Skin epidermis (tissue), 12 donors: Measurements from ENCODE around the gene SMG6.

Experiments used
- H3K27ac ChIP-seq, 21 experiments: fragments of 200-600 bp; sonication (generic) in 11 of 21; one replicate each; pipeline ENCODE4 v1.5.0; 2020; ENCODE audit warnings: mild to moderate bottlenecking in 3 of 21, inconsistent platforms in 2 of 21, moderate library complexity in 2 of 21
- H3K4me3 ChIP-seq, 7 experiments: fragments of 200-600 bp; sonication (generic) in 2 of 7; one replicate each; pipeline ENCODE4 v1.5.0; 2020; ENCODE audit warnings: inconsistent platforms in 2 of 7, mild to moderate bottlenecking in 2 of 7, moderate library complexity in 1 of 7

Gene SMG6

GRCh38 chr17:2137342-2138098 lies 166.1 kb downstream of the SMG6 start:
- Histone ChIP-seq H3K27ac (peak overlapping the region in 6 of 21 experiments; percentile 4 to 58 (median 44)), H3K4me3 (no peak overlapping the region)

DNA sequence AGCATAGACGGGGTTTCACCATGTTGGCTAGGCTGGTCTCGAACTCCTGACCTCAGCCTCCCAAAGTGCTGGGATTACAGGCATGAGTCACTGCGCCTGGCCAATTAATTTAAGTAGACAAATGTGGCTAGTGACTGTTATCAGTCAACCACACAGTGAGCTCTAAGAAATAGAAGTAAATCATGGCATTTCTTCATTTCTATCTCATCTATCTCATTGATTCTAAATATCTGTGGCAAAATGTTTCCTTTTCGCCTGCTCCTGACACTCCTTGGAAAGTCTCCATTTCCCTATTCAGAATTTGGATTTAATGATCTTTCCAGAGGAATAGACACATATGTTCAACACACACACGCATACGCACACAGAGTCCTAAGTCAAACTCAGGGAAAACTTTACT lies 167.3 kb downstream of the SMG6 start:
- Histone ChIP-seq H3K27ac (no peak overlapping the region), H3K4me3 (no peak overlapping the region)

- H3K27ac ChIP-seq: no peak overlapping the region
- no peak overlapping the region for H3K4me3 ChIP-seq
Measured at GRCh38 chr17:2128011-2128410, 175.6 kb downstream of the SMG6 start.

- H3K27ac ChIP-seq: peak overlapping the region in 2 of 21 experiments; percentile 40 to 68
- no peak overlapping the region for H3K4me3 ChIP-seq
Measured at GRCh38 chr17:2125013-2125535, 178.5 kb downstream of the SMG6 start.

- Histone ChIP-seq H3K27ac (peak overlapping the region in 17 of 21 experiments; percentile 38 to 79 (median 68)), H3K4me3 (no peak overlapping the region)
Measured at GRCh38 chr17:2124391-2124790, 179.2 kb downstream of the SMG6 start.

- Histone ChIP-seq H3K27ac (peak overlapping the region in 19 of 21 experiments; percentile 48 to 79 (median 72)), H3K4me3 (peak overlapping the region in 1 of 7 experiments; percentile 18)
Measured at GRCh38 chr17:2123375-2124251, 180.0 kb downstream of the SMG6 start.

DNA sequence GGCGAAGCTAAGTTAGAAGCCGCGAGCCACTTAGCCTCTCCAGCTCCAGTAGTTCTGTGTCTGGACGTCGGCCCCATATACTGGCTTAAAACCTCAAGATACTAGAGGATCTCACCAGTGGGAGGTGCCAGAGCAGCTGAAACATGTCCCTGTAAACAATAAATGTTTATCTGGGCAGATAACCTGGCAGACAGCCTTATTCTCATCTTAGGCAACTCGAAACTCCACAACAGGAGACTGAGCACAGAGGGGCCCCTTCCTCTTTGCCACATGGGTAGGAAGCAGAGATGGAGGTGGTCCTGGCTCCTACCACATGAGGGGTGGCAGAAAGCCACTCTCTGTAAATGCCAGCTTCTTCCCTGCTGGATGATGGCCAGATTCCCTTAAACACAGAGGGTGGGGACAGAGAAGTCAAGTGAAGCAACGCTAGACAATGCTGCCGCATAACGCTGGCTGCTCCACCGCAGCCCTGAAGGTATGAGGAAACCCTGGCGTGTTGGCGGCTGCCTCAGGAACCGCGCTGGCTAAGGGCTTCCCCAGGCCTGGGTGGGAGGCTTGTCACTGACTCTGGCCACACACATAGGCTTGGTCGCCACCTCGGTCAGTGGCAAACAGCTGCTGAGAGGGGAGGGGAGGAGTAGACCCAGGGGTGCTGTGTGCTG lies 180.8 kb downstream of the SMG6 start:
- peak overlapping the region in 1 of 7 experiments; percentile 18 for H3K4me3 ChIP-seq
- H3K27ac ChIP-seq: peak overlapping the region in 19 of 21 experiments; percentile 32 to 79 (median 72)

GRCh38 chr17:2120586-2121335 lies 182.8 kb downstream of the SMG6 start:
- Histone ChIP-seq H3K27ac (peak overlapping the region in 1 of 21 experiments; percentile 12), H3K4me3 (no peak overlapping the region)

- no peak overlapping the region for H3K27ac ChIP-seq
- H3K4me3 ChIP-seq: no peak overlapping the region
Measured at GRCh38 chr17:2113279-2113622, 190.3 kb downstream of the SMG6 start.

DNA sequence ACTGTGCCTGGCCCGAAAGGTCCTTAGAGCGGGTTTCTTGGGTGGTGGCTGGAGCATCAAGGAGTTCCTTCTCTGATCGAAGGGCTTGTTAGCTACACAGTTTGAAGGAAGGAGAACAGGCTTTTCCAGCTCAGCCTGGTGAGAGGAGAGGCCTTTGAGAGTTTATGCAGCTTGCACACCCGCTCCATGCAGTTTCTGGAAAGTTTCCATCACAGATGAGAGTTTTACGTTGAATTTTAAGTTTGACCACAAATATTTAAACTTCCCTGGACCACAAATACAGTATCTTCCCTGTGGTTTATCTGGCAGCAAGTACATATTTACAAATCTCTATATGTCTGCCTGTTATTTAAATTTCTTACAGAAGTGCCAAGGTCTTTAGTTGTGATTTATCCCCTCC lies 191.9 kb downstream of the SMG6 start:
- Histone ChIP-seq H3K4me3 (no peak overlapping the region), H3K27ac (peak overlapping the region in 4 of 21 experiments; percentile 9 to 58 (median 32))

DNA sequence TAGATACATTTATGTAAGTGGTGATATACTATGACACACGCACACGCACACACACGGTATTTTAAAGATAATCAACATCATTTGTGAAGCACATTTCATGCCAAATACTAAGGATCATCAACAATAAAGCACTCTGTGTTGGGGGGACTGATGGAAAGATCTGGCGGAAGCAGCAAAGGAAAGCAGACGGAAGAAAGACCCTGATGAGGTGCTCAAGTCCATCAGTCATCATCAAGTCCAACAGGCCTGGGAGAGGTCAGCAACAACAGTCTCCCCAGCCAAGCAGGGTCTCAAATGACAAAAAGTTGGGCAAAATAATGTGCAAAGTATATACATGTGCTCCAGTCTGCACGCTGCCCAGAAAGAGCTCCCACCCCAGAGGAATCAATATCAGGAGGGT lies 193.1 kb downstream of the SMG6 start:
- H3K4me3 ChIP-seq: no peak overlapping the region
- no peak overlapping the region for H3K27ac ChIP-seq

GRCh38 chr17:2108170-2108569 lies 195.4 kb downstream of the SMG6 start:
- H3K27ac ChIP-seq: peak overlapping the region in 1 of 21 experiments; percentile 17
- no peak overlapping the region for H3K4me3 ChIP-seq

- peak overlapping the region in 2 of 21 experiments; percentile 15 to 17 for H3K27ac ChIP-seq
- H3K4me3 ChIP-seq: no peak overlapping the region
Measured at GRCh38 chr17:2107506-2107905, 196.1 kb downstream of the SMG6 start.

GRCh38 chr17:2107050-2107449 lies 196.5 kb downstream of the SMG6 start:
- Histone ChIP-seq H3K4me3 (no peak overlapping the region), H3K27ac (peak overlapping the region in 5 of 21 experiments; percentile 15 to 49 (median 26))

DNA sequence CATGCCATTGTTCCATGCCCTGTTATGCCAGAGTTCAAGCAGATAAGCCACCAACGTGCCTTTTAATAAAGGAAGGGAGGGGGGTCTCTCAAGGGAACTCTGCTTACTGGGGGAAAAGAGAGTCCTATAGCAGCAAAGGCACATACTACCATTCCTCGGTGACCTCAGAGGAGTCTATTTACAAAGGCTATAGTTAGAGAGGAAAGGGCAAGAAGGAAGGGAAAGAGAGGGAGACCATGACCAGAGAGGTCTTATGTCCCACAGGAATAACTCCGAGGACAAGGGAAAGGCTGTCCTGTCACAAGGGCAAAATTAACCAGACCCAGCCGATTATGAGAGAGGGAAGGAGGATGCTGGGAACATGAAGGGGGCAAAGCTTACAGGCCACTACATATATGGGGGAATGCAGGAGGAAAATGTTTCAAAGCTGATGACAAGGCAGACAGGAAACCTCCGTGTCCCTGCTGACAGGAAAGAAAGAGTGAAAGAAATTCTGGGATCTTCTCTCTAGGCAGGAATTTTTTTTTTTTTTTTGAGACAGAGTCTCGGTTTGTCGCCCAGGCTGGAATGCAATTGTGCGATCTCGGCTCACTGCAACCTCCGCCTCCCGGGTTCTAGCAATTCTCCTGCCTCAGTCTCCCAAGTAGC lies 197.2 kb downstream of the SMG6 start:
- Histone ChIP-seq H3K4me3 (no peak overlapping the region), H3K27ac (peak overlapping the region in 9 of 21 experiments; percentile 14 to 49 (median 26))

GRCh38 chr17:2105663-2106062 lies 197.9 kb downstream of the SMG6 start:
- Histone ChIP-seq H3K4me3 (no peak overlapping the region), H3K27ac (peak overlapping the region in 2 of 21 experiments; percentile 30 to 38)

DNA sequence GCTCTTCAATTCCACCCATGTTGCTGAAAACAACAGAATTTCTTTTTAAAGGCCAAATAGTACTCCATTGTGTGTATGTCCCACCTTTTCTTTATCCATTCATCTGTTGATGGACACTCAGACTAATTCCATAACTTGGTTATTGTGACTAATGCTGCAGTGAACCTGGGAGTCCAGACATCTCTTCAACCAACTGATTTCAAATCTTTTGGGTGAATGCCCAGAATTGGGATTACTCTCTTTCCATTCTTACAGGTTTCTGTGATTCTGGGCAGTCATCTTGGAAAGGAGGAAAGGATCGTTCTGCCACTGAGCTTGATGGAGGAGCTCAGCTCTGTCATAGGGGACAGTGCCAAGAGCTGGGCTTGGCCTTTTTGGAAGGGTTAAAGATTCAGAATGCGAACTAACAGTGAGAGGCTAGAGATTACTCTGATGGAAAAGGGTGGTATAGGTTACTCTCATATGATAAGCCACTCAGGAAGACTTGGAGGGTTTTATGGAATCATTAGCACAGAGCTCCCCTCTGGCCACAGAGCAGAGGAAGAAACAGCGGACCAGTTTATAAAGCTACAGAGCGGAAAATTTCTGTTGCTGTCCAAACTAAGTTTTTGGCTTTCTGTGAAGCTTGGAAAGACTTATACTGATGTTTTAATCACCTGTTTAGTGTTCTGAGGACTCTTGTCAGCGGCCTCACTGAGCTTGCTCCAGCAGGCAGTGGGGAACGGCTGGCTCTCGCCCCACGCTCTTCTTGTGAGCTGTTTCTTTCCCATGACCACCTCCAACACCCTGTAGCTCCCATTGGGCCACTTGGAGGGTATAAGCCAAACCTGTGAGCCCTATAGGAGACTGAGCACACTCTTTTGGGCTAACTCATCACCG lies 200.4 kb downstream of the SMG6 start:
- Histone ChIP-seq H3K4me3 (no peak overlapping the region), H3K27ac (peak overlapping the region in 1 of 21 experiments; percentile 17)
